Uterus (tissue), 4 donors: ENCODE results near the gene HEMK1. TPM values are rescaled to one million over a fixed set of nuclear protein-coding genes. Genes with fewer than 3 reads are reported as not detected.
A peak's percentile ranks its signal among the peaks of the same experiment; 100 is the strongest.

ENCODE experiments used
- DNase-seq, 2 donors: peaks; one replicate each; pipeline ENCODE4 v3.0.0-alpha.2; 2019 to 2020
- H3K27ac ChIP-seq, 2 donors: fragments of 200-600 bp; sonication (generic); 1 replicate in 1 of 2; 2 replicates in 1 of 2; pipeline ENCODE4 v1.5.1; 2016 to 2018
- H3K27me3 ChIP-seq, 2 donors: fragments of 200-600 bp; sonication (generic); one replicate each; pipeline ENCODE4 v1.5.1; 2018 to 2019; ENCODE audit warnings: control low read depth in 1 of 2
- H3K36me3 ChIP-seq, 2 donors: fragments of 200-600 bp; sonication (generic); one replicate each; pipeline ENCODE4 v1.5.1; 2019; ENCODE audit warnings: control low read depth in 1 of 2
- H3K4me1 ChIP-seq, 2 donors: fragments of 200-600 bp; sonication (generic); one replicate each; pipeline ENCODE4 v1.5.1; 2018 to 2019; ENCODE audit warnings: control low read depth in 1 of 2
- H3K4me3 ChIP-seq, 2 donors: fragments of 200-600 bp; sonication (generic); 1 replicate in 1 of 2; 2 replicates in 1 of 2; pipeline ENCODE4 v1.5.1; 2018 to 2019; ENCODE audit warnings: mild to moderate bottlenecking in 1 of 2
- H3K9me3 ChIP-seq, 2 donors: fragments of 200-600 bp; sonication (generic); one replicate each; pipeline ENCODE4 v1.5.1; 2019; ENCODE audit warnings: control low read depth in 1 of 2
- CTCF ChIP-seq, 4 experiments: fragments of 200-600 bp in 2 of 4; fragments of 450-650 bp in 2 of 4; sonication (generic) in 2 of 4; IDR thresholded peaks; one replicate each; pipeline ENCODE4 v1.5.1; 2016 to 2019; ENCODE audit warnings: antibody characterized with exemption in 4 of 4, mild to moderate bottlenecking in 2 of 4, moderate library complexity in 1 of 4
- POLR2A ChIP-seq, 2 donors: fragments of 450-650 bp; IDR thresholded peaks; one replicate each; pipeline ENCODE4 v1.6.1; 2016; ENCODE audit warnings: antibody characterized with exemption in 2 of 2, mild to moderate bottlenecking in 1 of 2, moderate library complexity in 1 of 2
- intact Hi-C: fragments of 100-400 bp; cut with DNase I; formaldehyde crosslinking; loops from one replicate; pipeline ENCODE4 v1.15.1; 2023; ENCODE audit warnings: low total_unique reads
- total RNA-seq, 4 donors: library from RNA; depleted of rRNA in 3 of 4; stranded (reverse); fragments of >200 nt in 3 of 4; gene quantifications; one replicate each; pipeline versions ENCODE4 v1.1.0 to v1.2.4, GENCODE V29; 2014 to 2023
- donor health status: DM: yes; HTN: yes; CAD: no.

The HEMK1 gene
- total RNA-seq, 4 donors from 2014 or later, result 0.77 to 26.5 (median 11.4) TPM

GRCh38 chr3:50581459-50581842 lies 12.1 kb downstream of the HEMK1 start:
- DNase-seq, result no peak
- Histone ChIP-seq H3K4me3 (no peak overlapping the region), H3K4me1 (no peaks in the 10 kb centered on the region), H3K27ac (no peak overlapping the region), H3K27me3 (no peaks in the 10 kb centered on the region), H3K36me3 (no peaks in the 10 kb centered on the region), H3K9me3 (no peaks in the 10 kb centered on the region)
- intact Hi-C loops, result no loop called here
- TF ChIP-seq POLR2A (IDR thresholded peaks at IDR 0.05) (no peak), CTCF (IDR thresholded peaks at IDR 0.05) (no peak)

GRCh38 chr3:50582083-50582482 lies 12.8 kb downstream of the HEMK1 start:
- Histone ChIP-seq H3K36me3 (no peaks in the 10 kb centered on the region), H3K4me3 (no peak overlapping the region), H3K9me3 (no peaks in the 10 kb centered on the region), H3K4me1 (no peaks in the 10 kb centered on the region), H3K27ac (no peak overlapping the region), H3K27me3 (no peaks in the 10 kb centered on the region)
- intact Hi-C loops, result no loop called here
- DNase-seq, result no peak
- TF ChIP-seq POLR2A (IDR thresholded peaks at IDR 0.05) (no peak), CTCF (IDR thresholded peaks at IDR 0.05) (no peak)

- DNase-seq, result peak; percentile 77 to 85
- Histone ChIP-seq H3K4me1 (no peaks in the 10 kb centered on the region), H3K27ac (peak overlapping the region in 1 of 2 donors; percentile 42), H3K9me3 (no peaks in the 10 kb centered on the region), H3K27me3 (no peaks in the 10 kb centered on the region), H3K36me3 (no peaks in the 10 kb centered on the region), H3K4me3 (no peak overlapping the region)
- TF ChIP-seq POLR2A (IDR thresholded peaks at IDR 0.05), result no peak
- no peak for TF ChIP-seq CTCF (IDR thresholded peaks at IDR 0.05)
- intact Hi-C loops, result no loop called here
Measured at GRCh38 chr3:50583897-50584296, 14.6 kb downstream of the HEMK1 start.

GRCh38 chr3:50584391-50584790 lies 15.1 kb downstream of the HEMK1 start:
- intact Hi-C loops, result no loop called here
- no peak for DNase-seq
- no peak overlapping the region for H3K4me3 ChIP-seq

More at GRCh38 chr3:50584391-50584790, 15.1 kb downstream of the HEMK1 start:
- H3K27ac ChIP-seq, result peak overlapping the region in 1 of 2 donors; percentile 42
- no peaks in the 10 kb centered on the region for H3K9me3 ChIP-seq
- H3K27me3 ChIP-seq, result no peaks in the 10 kb centered on the region
- H3K36me3 ChIP-seq, result no peaks in the 10 kb centered on the region
- TF ChIP-seq POLR2A (IDR thresholded peaks at IDR 0.05), result no peak
- no peak for TF ChIP-seq CTCF (IDR thresholded peaks at IDR 0.05)
- no peaks in the 10 kb centered on the region for H3K4me1 ChIP-seq
